ENCODE data around the gene DLL1. TPM values are rescaled to one million over a fixed set of nuclear protein-coding genes. Genes with fewer than 3 reads are reported as not detected.

DLL1 gene
- total RNA-seq, 1 experiment from 2014 or later, result 0.54 TPM

DNA sequence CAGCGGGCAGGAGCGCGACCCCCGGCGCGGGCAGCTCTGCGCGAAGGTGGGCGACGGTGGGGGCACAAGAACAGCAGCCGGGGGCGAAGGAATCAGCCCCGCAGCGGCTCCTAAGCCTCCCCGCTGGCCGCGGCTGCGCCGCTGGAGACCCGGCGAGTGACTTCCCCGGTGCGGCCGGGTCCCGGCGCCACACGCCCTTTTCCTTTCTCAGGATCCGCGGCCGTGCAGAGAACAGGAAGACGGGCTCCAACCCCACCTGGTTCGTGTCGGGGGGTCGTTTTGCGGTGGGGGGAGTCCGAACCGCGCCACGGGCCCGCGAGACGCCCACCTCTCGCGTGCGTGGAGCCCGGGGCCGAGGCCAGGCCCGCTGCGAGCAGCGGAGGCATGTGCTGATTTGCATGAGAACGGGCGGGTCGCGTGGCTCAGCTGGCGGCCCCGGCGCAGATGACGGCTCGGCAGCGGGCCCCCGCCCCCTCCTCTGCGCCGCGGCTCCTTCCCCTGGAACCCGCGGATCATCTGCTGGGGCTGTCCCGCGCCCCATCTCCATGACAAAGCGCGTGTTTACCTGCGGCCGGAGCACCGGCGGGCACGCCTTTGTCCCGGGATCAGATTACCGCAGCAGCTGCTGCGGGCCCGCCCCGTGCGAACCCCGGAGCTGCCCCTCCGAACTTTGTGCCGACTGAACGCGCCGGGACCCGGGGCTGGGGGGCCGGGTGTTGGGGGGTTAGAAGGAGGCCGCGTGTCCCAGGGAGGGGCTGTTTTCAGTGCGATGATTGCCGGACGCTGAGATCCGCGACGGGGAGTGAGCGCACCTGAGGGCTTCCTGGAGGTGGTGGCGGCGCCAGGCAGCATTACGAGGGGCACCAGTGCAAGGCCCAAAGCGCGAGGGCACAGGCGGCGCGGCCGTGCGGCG is 4.9 kb upstream of the DLL1 start:
- DNase-seq (ENCODE audit: low spot score), result no peak

DNA sequence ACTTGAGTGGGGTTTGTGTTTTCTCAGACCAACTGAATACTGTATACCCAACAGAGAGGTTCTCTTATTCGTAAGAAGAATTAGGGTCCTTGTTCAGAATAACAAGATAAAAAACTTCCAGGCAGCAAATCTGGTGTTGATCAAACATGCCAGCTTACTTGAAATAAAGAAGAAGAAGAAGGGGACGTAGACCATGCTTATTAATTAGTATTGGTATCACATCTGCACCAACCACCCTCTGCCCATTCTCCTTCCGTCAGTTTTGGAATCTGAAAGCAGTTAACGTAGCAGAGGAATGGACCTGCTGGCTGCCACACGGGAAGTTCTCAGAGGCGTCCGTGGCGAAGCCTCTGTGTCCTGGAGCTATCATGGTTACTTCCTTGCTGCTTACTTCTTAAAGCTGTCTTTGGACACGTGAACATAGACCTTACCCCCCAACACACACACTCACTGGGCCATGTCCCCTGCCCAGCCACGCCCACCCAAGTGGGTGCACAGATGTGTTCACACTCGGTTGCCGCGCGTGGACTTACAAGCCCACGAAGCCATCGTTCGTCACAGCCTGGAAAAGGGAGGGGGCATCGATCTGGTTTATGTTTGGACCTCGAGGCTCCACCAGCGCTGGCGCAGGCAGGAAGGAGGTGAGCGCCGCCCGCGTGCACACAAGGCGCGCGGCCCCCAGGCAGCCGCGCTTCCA is 4.1 kb upstream of the DLL1 start:
- no peak for DNase-seq (ENCODE audit: low spot score)

DNA sequence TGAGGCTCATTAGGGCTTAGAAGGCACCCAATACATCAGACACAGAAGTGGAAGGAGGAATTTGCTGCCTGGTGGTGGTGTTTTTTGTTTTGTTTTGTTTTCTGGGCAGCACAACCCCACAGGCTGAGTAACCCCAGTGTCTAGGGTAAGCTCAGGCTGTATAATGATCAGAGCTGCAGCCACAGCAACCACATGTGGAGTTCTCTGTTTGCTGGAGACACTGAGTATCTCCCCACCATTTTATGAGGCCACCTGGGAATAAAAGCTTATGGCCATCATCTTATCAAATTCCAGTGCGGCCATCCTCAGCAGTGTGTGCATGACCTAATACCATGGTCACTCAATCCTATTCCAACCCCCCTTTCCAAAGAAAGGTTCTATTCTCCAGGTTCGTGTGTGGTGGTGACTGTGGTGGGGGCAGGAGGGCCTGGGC is 3.4 kb upstream of the DLL1 start:
- DNase-seq (ENCODE audit: low spot score), result no peak

DNA sequence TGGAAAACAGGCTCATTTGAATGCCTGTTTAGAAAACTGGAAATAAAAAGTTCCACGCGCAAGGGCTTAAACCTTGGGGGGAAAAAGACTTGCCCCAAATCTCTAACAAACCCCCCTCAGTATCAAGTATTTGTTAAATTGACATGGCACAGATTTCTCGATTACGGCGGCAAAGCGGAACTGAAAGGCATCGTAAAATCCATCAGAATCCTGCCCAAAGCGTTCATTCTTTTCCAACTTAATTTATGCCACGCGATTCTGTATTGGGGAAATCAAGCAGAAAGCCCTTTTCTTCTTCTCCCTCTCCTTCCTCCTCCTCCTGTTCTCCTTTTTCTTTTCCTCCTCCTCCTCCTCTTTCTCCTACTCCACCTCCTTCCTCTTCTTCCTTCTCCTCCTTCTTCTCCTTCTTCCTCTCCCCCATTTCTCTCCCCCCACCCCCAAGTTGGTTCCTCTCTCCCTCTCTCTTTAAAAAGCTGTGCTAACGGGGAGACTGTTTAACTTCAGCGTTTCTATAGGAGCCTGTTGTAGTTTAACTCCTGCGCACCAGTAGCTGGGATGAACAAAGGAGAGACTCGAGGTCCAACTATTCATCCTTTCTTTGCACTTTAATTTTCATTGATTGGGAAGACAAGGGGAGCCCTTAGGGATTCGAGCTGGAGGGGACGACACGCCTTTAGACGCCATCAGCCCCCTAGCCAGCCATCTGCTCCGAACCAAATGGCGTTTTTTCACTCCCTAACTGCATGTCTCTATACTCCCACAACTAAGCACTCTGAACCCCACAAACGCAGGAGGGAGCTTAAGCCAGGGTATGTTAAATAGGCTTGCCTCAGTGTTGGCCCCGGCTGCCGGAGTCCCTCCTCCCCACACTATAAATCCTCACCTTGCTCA is 2.7 kb upstream of the DLL1 start:
- DNase-seq (ENCODE audit: low spot score), result no peak

DNA sequence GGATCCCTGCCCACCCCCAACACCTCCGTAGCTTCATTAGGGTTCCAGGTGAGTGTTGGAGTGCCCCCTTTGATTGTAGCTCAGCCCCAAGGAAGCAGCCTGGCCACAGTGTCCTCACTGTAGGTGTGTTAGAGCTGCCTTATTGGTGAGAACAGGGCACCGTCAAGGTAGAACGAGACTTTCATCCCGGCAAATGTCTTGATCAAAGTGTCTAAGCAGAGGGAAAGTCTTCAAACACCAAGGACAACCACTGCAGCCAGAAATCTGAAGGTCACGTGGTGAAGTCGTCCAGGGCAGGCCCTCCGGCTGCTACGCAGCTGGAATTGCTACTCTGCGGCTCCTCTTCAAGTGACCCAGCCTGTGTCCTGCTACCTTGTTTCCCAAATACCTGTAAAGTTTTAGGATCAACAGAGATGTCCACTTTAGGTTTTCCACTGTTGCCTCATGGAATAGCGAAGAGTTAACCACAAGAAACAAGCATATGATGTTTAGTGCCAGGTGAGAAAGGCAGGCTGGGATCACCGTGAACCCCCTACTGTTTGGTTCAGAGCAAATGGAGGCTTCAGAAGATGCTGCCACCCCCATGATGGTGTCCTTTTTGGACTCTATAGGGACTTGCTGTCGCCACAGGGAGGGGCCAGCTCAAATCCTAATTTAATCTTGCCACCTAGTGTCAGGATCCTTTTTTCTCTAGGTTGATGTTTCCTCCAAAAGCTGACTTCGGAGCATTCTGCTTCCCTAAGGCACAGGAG is 1.7 kb upstream of the DLL1 start:
- no peak for DNase-seq (ENCODE audit: low spot score)

DNA sequence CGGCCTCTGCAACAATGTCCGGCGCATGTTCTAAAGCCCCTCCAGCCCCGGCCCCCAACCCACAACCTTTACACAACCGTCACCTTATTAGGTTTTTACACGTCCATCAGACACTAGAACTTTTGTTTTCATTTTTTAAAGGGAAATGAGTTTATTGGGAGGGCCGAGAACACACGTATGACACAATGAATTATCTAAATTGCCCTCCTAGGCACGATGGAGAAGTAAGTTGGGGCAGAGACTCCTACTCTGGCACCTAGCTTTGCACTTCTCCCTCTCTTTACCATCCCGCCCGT is 1.2 kb upstream of the DLL1 start:
- DNase-seq (ENCODE audit: low spot score), result no peak

DNA sequence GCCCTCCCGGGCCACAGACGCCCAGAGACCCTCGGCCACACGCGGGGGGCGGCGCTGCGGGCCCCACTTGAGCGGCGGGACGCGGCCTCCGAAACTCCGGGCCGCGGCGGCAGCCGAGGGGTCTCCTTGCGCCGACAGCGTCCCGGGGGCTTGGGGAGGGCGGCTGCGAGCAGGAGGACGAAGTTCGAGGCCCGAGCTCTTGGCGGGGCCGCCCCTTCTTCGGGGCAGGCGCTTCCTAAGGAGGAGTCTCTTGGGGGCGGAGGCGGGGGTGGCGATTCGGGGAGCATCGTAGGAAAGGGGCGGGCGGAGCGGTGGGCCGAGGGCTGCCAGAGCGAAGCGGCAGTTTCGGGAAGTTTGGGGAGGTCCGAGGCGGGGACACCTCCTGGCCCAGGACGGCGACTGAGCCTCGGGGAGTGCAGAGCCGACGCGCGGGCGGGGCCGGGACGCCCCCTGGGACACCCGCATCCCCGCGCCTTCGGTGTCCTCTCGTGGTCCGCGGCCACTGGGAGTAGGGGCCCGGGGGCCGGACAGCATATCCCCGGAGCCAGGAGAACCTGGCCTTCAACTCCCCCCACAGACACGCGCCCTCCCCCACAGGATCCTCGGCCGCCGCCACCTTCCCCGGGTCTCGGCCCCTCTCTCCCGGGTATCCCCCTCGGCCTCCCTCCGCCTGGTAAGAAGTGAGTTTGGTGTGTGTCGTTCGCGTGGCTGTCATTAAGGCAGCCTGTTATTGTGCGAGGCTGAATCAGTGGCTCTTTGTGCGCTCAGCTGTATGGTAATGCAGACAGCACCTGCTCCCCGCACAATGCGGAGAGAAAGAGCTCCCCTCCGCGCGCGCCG is 613 bp upstream of the DLL1 start:
- no peak for DNase-seq (ENCODE audit: low spot score)

DNA sequence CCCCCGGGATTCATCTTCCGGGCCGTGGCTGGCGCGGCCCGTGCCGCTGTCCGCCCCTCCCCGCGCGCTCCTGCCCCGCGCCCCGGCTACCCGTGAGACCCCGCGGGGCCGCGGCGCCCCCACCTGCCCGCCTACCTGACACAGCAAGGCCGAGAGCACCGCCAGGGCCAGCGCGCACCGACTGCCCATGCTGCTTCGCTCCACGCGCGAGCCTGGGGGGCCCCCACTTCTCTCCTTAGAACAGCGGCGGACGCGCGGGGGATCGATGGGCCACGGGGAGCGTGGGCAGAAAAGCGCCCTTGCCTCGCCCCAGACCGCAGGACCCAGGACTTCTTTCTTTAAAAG is 955 bp downstream of the DLL1 start:
- no peak for DNase-seq (ENCODE audit: low spot score)

DNA sequence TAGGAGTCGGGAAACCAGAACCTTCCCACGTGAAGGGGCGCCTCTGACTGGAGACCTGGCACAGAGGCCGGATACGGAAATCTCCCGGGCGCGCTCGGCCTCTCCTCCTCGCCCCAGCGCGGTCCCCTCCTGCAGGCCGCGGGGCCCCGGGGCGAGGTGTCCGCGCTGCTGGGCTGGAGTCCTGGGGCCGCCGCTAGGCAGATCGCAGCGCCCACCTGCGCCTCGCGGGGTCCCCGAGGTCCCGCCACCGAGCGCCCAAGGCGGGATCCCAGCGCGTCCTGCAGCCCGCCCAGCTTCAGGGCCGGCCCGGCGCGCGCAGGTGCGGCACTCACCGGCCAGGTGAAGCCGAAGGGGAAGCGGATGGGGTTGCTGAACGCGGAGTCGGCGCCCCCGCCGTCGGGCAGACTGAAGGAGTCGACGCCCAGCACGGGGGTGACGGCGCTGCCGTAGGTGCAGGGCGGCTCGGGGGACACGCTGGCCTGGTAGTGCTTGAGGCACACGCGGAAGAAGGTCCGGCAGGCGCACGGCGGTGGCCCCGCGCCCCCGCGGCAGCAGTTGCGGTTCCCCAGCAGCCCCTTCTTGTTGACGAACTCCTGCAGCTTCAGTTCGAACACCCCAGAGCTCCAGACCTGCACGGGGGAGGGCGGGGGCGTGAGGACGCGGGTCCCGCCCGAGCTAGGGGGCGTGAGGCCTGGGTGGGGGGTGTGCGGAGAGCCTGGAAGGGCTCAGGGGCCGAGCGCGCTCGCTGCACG is 1.5 kb downstream of the DLL1 start:
- DNase-seq (ENCODE audit: low spot score), result no peak

DNA sequence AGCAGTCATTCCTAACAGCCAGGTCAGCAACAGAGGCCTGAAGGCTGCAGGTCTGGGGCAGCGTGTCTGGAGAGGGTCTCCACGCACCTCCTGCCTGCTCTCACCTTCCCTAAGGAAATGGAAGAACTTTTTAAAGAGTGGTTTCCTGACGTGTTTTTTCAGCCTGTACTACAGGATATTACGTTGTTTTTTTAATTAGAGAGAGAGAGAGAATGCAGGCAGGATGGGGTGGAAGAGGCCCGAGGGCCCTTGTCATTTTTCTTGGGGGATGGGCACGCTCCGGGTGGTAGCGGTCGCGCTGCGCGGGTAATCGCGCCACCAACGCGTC is 2.1 kb downstream of the DLL1 start:
- DNase-seq (ENCODE audit: low spot score), result no peak

DNA sequence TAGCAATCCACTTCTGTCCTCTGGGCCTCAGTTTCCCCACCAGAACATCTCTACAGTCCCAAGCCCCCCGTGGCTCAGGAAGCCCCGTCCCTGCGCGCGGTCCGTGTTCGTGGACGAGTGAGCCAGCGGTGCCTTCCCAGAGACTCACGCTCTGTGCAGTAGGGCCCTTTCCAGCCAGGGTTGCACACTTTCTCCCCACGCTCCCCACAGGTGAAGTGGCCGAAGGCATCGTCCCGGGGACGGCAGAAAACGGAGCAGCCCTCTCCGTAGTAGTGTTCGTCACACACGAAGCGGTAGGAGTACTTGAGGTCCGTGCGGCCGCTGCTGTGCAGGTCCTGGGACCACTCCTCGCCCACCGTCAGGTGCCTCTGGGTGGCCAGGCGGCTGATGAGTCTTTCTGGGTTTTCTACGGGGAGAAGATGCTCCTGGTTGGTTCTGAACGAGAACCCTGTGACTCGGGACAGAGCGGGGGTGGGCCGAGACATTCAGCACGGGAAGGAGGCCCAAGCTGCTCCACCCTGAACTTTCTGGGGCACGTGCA is 2.7 kb downstream of the DLL1 start:
- DNase-seq (ENCODE audit: low spot score), result no peak

DNA sequence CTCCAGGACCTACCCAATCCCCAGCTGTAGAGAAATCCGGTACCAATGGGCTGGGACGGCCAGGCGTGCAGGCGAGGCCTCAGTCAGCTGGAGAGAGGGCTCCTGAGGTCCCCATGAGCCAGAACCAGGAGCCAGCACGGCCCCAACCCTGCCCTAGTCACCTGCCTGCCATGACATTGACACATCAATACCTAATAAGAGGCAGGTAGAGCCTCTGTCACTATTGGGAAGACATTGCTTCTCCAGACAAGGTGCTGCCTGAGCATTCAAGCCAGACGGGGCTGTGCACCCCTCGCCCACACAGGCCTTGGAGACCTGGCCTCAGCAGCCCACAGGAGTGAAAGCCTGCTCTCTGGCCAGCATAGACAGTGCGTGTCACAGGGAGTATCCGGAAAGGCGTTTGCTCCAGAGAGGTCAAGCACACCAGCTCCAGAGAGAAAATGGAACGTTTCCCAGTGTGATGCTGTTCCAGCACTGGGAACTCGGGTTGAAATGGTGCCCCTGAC is 3.5 kb downstream of the DLL1 start:
- DNase-seq (ENCODE audit: low spot score), result no peak

DNA sequence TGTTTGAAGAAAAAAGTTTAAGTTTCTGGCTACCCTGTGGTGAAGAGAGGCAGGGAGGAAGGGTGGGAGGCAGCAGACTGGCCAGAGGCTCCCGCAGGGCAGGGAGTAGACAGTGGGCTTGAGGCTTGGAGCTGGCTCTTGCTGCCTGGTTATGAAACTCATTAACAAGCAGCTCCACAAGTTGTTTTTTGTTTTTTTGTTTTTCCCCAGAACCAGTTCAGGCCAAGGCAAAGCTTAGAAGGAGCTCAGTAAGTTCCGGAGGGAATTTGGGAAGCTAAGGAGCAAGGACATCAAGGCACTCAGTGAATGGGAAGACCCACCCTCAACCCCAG is 4.0 kb downstream of the DLL1 start:
- DNase-seq (ENCODE audit: low spot score), result no peak

DNA sequence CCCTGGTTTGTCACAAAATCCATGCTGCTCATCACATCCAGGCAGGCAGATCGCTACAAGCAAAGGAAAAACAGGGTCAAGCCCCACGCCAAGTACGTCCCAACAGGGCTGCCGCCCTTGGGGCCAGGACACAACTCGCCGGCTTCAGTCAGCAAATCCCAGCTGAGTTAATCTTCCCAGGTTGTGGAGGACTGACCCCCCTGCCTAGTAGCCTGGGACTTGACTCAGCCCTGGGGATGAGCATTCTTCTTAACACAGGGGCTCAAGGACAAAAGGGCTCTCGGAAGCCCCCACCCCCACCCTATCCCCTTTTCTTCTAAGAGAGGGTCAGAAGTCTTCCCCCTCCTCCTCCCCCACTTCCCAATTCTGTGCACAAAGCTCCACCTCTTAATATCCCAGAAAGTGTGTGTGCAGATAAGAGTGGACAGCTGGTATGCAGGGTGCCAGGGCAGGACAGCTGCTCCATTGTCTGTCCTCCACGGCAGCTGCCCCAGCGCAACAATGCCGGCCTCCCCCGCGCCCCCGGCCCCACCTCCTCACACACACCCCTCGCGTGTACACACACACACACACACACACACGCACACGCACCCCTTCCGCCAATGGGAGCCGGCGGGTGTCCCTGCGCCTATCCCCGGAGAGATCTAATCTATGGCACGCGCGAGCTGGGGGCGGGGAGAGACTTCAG is 4.5 kb downstream of the DLL1 start:
- DNase-seq (ENCODE audit: low spot score), result no peak

DNA sequence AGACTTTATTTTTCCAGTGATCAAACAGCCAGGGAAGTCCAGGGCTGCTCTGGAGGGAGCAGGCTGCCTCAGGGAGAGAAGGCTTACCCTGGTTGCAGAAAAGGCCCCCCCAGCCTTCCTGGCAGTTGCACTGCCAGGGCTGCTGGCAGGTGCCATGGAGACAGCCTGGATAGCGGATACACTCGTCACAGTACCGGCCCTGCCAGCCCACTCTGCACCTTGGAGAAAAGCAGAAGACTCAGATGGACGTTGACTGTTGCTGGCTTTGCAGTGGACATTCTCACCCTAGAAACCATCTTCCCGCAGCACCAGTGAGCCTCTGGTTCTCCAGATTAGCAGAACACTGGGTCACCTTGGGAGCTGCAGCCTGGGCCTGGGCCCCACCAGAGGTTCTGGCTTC is 5.4 kb downstream of the DLL1 start:
- no peak for DNase-seq (ENCODE audit: low spot score)

DNA sequence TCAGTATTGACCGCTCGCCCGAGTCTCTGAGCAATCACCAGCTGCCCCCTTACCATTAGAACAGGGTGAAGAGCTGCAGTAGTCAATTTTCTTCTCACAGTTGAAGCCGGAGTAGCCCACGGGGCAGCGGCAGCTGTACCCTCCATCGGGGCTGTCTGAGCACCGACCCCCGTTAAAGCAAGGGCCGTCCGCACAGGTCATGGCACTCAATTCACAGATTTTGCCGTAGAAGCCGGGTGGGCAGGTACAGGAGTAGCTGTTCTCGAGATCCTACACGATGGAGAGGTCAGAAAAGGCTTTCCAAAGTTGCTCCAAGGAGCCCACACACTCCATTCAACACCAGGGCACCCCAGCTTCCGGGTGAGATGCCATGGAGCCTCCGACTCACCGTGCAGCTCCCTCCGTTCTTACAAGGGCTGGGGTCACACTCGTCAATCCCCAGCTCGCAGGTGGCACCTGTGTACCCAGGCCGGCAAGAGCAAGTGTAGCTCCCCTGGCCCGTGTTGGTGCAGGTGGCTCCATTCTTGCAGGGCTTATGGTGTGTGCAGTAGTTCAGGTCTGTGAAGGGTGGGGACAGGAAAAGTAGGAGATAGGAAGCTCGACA is 5.9 kb downstream of the DLL1 start:
- no peak for DNase-seq (ENCODE audit: low spot score)

DNA sequence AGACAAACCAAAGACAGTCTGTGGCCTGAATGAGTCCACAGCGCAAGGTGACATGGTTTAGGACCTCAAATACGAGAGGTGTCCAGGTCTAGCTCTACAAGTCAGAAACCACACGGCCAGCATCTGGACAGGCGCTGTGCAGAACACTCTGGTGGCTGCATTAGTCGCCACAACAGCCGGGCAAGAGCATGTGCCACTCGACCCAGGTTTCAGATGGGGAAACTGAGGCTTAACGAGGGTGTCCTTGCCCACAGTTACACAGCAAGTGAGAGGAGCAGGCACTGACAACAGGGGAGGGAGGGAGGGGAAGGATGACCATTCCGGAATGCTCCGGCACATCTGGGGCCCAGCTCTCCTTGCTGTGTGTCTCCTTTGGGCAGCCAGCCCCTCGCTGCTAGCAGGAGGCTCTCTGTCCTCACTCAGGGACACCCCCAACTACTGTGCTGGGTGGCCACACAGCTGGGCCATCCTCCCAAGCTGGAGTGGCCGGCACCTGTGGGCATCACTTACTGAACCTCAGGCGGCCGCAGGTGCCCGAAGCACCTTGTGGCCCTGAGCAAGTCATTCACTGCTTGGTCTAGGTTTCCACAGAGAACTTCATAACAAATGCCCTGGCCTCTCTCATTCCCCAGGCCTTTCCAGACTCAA is 6.6 kb downstream of the DLL1 start:
- no peak for DNase-seq (ENCODE audit: low spot score)

Measured in H4 (cell line).